Activated T-cell treated with anti-CD3 and anti-CD28 coated beads for 4 hours (primary cell): ENCODE data around the gene HGFAC.

ENCODE experiments used
- DNase-seq: peaks from one replicate; pipeline ENCODE4 v3.0.0-alpha.2; 2020

Gene HGFAC

GRCh38 chr4:3464349-3464905 is 22.7 kb downstream of the HGFAC start:
- no peak for DNase-seq

- no peak for DNase-seq
Measured at GRCh38 chr4:3464911-3465697, 23.3 kb downstream of the HGFAC start.

GRCh38 chr4:3465698-3466671 is 24.2 kb downstream of the HGFAC start:
- DNase-seq = no peak

- no peak for DNase-seq
Measured at GRCh38 chr4:3466691-3467600, 25.2 kb downstream of the HGFAC start.

GRCh38 chr4:3467601-3468031 is 25.8 kb downstream of the HGFAC start:
- DNase-seq = no peak

GRCh38 chr4:3468154-3468553 is 26.4 kb downstream of the HGFAC start:
- no peak for DNase-seq

- no peak for DNase-seq
Measured at GRCh38 chr4:3468804-3469203, 27.0 kb downstream of the HGFAC start.

GRCh38 chr4:3469386-3470243 is 27.8 kb downstream of the HGFAC start:
- DNase-seq = no peak

- no peak for DNase-seq
Measured at GRCh38 chr4:3470244-3471097, 28.7 kb downstream of the HGFAC start.

- DNase-seq = no peak
Measured at GRCh38 chr4:3471098-3471760, 29.5 kb downstream of the HGFAC start.

GRCh38 chr4:3471886-3472285 is 30.1 kb downstream of the HGFAC start:
- DNase-seq = no peak

GRCh38 chr4:3472411-3473141 is 30.8 kb downstream of the HGFAC start:
- DNase-seq = no peak

GRCh38 chr4:3473181-3473950 is 31.6 kb downstream of the HGFAC start:
- DNase-seq = no peak

- no peak for DNase-seq
Measured at GRCh38 chr4:3473996-3474765, 32.4 kb downstream of the HGFAC start.

- no peak for DNase-seq
Measured at GRCh38 chr4:3475041-3475712, 33.4 kb downstream of the HGFAC start.

- DNase-seq = no peak
Measured at GRCh38 chr4:3475713-3476260, 34.0 kb downstream of the HGFAC start.

- DNase-seq = no peak
Measured at GRCh38 chr4:3476341-3476747, 34.6 kb downstream of the HGFAC start.
